SK-N-SH treated with all-trans-retinoic acid at 6 μM for 48 hours (cell line): ENCODE results near the gene DERA.

Source experiments
- ARNTL ChIP-seq: fragments of 450-650 bp; formaldehyde crosslinking; IDR thresholded peaks from 2 replicates; pipeline ENCODE4 v1.5.0; 2020; ENCODE audit warnings: low read depth, mild to moderate bottlenecking, moderate library complexity, borderline replicate concordance
- BACH2 ChIP-seq: fragments of 250-450 bp; sonication (Bioruptor Pico); IDR thresholded peaks from 2 replicates; pipeline ENCODE4 v1.9.0; 2021; ENCODE audit warnings: mild to moderate bottlenecking, borderline replicate concordance
- CSDC2 ChIP-seq: fragments of 250-450 bp; sonication (Bioruptor Pico); IDR thresholded peaks from 2 replicates; pipeline ENCODE4 v1.5.0; 2020; ENCODE audit warnings: mild to moderate bottlenecking, moderate library complexity
- ISL1 ChIP-seq: fragments of 250-450 bp; sonication (Bioruptor Pico); IDR thresholded peaks from 2 replicates; pipeline ENCODE4 v2.1.2; 2022; ENCODE audit warnings: mild to moderate bottlenecking, moderate library complexity
- OSR1 ChIP-seq: fragments of 250-450 bp; sonication (Bioruptor Pico); IDR thresholded peaks from 2 replicates; pipeline ENCODE4 v1.8.0; 2022; ENCODE audit warnings: moderate library complexity, mild to moderate bottlenecking, inconsistent platforms
- PATZ1 ChIP-seq: fragments of 250-450 bp; sonication (Bioruptor Pico); IDR thresholded peaks from 2 replicates; pipeline ENCODE4 v1.8.0; 2020; ENCODE audit warnings: mild to moderate bottlenecking, moderate library complexity, borderline replicate concordance
- TOX ChIP-seq: fragments of 250-450 bp; sonication (Bioruptor Pico); IDR thresholded peaks from 2 replicates; pipeline ENCODE4 v1.8.0; 2021; ENCODE audit warnings: mild to moderate bottlenecking, moderate library complexity, borderline replicate concordance
- ZC3H10 ChIP-seq: fragments of 250-450 bp; sonication (Bioruptor Pico); IDR thresholded peaks from 2 replicates; pipeline ENCODE4 v1.5.1; 2021; ENCODE audit warnings: mild to moderate bottlenecking, moderate library complexity
- ZFP3 ChIP-seq: fragments of 250-450 bp; sonication (Bioruptor Pico); IDR thresholded peaks from 2 replicates; pipeline ENCODE4 v1.5.0; 2020; ENCODE audit warnings: mild to moderate bottlenecking, moderate library complexity
- ZNF565 ChIP-seq: fragments of 450-650 bp; formaldehyde crosslinking; conservative IDR thresholded peaks from 2 replicates; pipeline ENCODE4 v1.5.0; 2020; ENCODE audit warnings: low read depth, mild to moderate bottlenecking, moderate library complexity
- ZNF8 ChIP-seq: fragments of 450-650 bp; formaldehyde crosslinking; IDR thresholded peaks from 2 replicates; pipeline ENCODE4 v1.5.0; 2020; ENCODE audit warnings: mild to moderate bottlenecking, moderate library complexity
- TF ChIP-seq, protein P1 (sequence below): fragments of 250-450 bp; sonication (Bioruptor Pico); IDR thresholded peaks from 2 replicates; pipeline ENCODE4 v1.5.0; 2020; ENCODE audit warnings: mild to moderate bottlenecking, moderate library complexity

- TF ChIP-seq TOX (no peak), OSR1 (no peak), PATZ1 (CRISPR knock-in tag) (no peak), ARNTL (CRISPR knock-in tag) (no peak), ZNF8 (no peak), CSDC2 (CRISPR knock-in tag) (no peak), BACH2 (CRISPR knock-in tag) (no peak), ZFP3 (CRISPR knock-in tag) (no peak), ZNF565 (CRISPR knock-in tag) (no peak), ISL1 (CRISPR knock-in tag) (no peak), ZC3H10 (CRISPR knock-in tag) (no peak)
- TF ChIP-seq, protein P1, sequence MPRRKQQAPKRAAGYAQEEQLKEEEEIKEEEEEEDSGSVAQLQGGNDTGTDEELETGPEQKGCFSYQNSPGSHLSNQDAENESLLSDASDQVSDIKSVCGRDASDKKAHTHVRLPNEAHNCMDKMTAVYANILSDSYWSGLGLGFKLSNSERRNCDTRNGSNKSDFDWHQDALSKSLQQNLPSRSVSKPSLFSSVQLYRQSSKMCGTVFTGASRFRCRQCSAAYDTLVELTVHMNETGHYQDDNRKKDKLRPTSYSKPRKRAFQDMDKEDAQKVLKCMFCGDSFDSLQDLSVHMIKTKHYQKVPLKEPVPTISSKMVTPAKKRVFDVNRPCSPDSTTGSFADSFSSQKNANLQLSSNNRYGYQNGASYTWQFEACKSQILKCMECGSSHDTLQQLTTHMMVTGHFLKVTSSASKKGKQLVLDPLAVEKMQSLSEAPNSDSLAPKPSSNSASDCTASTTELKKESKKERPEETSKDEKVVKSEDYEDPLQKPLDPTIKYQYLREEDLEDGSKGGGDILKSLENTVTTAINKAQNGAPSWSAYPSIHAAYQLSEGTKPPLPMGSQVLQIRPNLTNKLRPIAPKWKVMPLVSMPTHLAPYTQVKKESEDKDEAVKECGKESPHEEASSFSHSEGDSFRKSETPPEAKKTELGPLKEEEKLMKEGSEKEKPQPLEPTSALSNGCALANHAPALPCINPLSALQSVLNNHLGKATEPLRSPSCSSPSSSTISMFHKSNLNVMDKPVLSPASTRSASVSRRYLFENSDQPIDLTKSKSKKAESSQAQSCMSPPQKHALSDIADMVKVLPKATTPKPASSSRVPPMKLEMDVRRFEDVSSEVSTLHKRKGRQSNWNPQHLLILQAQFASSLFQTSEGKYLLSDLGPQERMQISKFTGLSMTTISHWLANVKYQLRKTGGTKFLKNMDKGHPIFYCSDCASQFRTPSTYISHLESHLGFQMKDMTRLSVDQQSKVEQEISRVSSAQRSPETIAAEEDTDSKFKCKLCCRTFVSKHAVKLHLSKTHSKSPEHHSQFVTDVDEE (CRISPR knock-in tag): no peak
Observed at GRCh38 chr12:16006752-16007151, 95.6 kb downstream of the DERA start.
